Tibial artery (tissue), 4 donors: ENCODE data around the gene GHR.
"Not testable (repeated sequence)": the region's sequence is repeated elsewhere in the genome, so short reads cannot be mapped to it uniquely, and the experiment has no call there.

Experiments used
- DNase-seq, 2 donors: peaks; one replicate each; pipeline ENCODE4 v3.0.0-alpha.2; 2019
- H3K27ac ChIP-seq, 2 donors: fragments of 200-600 bp; sonication (generic) in 1 of 2; 1 replicate in 1 of 2; 2 replicates in 1 of 2; pipeline ENCODE4 v1.5.1; 2018 to 2019; ENCODE audit warnings: mild to moderate bottlenecking in 1 of 2
- H3K27me3 ChIP-seq, 2 donors: fragments of 200-600 bp; sonication (generic) in 1 of 2; one replicate each; pipeline versions ENCODE4 v1.5.1 to v1.6.0; 2016 to 2019
- H3K36me3 ChIP-seq, 3 donors: fragments of 200-600 bp; sonication (generic) in 2 of 3; one replicate each; pipeline ENCODE4 v1.5.1; 2016 to 2019; ENCODE audit warnings: mild to moderate bottlenecking in 2 of 3
- H3K4me1 ChIP-seq, 4 donors: fragments of 200-600 bp; sonication (generic) in 2 of 4; 1 replicate in 3 of 4; 2 replicates in 1 of 4; pipeline ENCODE4 v1.5.1; 2016 to 2019
- H3K4me3 ChIP-seq, 2 donors: fragments of 200-600 bp; sonication (generic) in 1 of 2; 1 replicate in 1 of 2; 2 replicates in 1 of 2; pipeline ENCODE4 v1.5.1; 2018 to 2019; ENCODE audit warnings: mild to moderate bottlenecking in 2 of 2
- H3K9me3 ChIP-seq, 3 donors: fragments of 200-600 bp; sonication (generic) in 1 of 3; one replicate each; pipeline ENCODE4 v1.5.1; 2016 to 2019
- CTCF ChIP-seq, 2 experiments: fragments of 200-600 bp in 1 of 2; fragments of 450-650 bp in 1 of 2; IDR thresholded peaks; one replicate each; pipeline ENCODE4 v1.5.1; 2017 to 2019; ENCODE audit warnings: antibody characterized with exemption in 2 of 2, mild to moderate bottlenecking in 1 of 2, moderate library complexity in 1 of 2
- intact Hi-C: fragments of 100-400 bp; cut with DNase I; formaldehyde crosslinking; loops from one replicate; pipeline ENCODE4 v1.15.0; 2023; ENCODE audit warnings: low total_unique reads

GHR gene

GRCh38 chr5:42721484-42721883, 298.2 kb downstream of the GHR start:
- Histone ChIP-seq H3K27me3 (no peaks in the 10 kb centered on the region), H3K9me3 (no peaks in the 10 kb centered on the region), H3K4me1 (no peaks in the 10 kb centered on the region), H3K27ac (no peak overlapping the region), H3K36me3 (peaks cover 9 to 11% (median 10%) of the 10 kb centered on the region in 3 donors), H3K4me3 (no peak overlapping the region)
- intact Hi-C loops: no loop called here
- no peak for TF ChIP-seq CTCF (IDR thresholded peaks at IDR 0.05)
- DNase-seq: no peak

- not testable (repeated sequence) for H3K27me3 ChIP-seq
These were observed 311.4 kb downstream of the GHR start for GRCh38 chr5:42734531-42735058.

GRCh38 chr5:42740920-42741319, 317.7 kb downstream of the GHR start:
- DNase-seq: no peak
- H3K4me1 ChIP-seq: no peaks in the 10 kb centered on the region
- no peaks in the 10 kb centered on the region for H3K27me3 ChIP-seq
- no peak overlapping the region for H3K4me3 ChIP-seq
- no peak for TF ChIP-seq CTCF (IDR thresholded peaks at IDR 0.05)
- H3K27ac ChIP-seq: no peak overlapping the region
- intact Hi-C loops: no loop called here
- H3K9me3 ChIP-seq: no peaks in the 10 kb centered on the region
- H3K36me3 ChIP-seq: no peaks in the 10 kb centered on the region

More at GRCh38 chr5:42734531-42735058, 311.4 kb downstream of the GHR start:
- H3K9me3 ChIP-seq, H3K4me3 ChIP-seq, H3K27ac ChIP-seq, H3K36me3 ChIP-seq, DNase-seq, intact Hi-C loops, H3K4me1 ChIP-seq: not testable (repeated sequence)

- intact Hi-C loops: no loop called here
- DNase-seq: no peak
- peaks cover 0 to 8% (median 0%) of the 10 kb centered on the region in 4 donors for H3K4me1 ChIP-seq
- H3K27me3 ChIP-seq: no peaks in the 10 kb centered on the region
- no peak overlapping the region for H3K4me3 ChIP-seq
- no peaks in the 10 kb centered on the region for H3K36me3 ChIP-seq
- H3K9me3 ChIP-seq: no peaks in the 10 kb centered on the region
- TF ChIP-seq CTCF (IDR thresholded peaks at IDR 0.05): no peak
- H3K27ac ChIP-seq: no peak overlapping the region
These were observed 322.2 kb downstream of the GHR start for GRCh38 chr5:42745426-42745825.

- peaks cover 0 to 8% (median 0%) of the 10 kb centered on the region in 4 donors for H3K4me1 ChIP-seq
- no peak for DNase-seq
- H3K9me3 ChIP-seq: no peaks in the 10 kb centered on the region
- H3K4me3 ChIP-seq: no peak overlapping the region
- TF ChIP-seq CTCF (IDR thresholded peaks at IDR 0.05): no peak
- intact Hi-C loops: no loop called here
- H3K36me3 ChIP-seq: no peaks in the 10 kb centered on the region
- H3K27me3 ChIP-seq: no peaks in the 10 kb centered on the region
- no peak overlapping the region for H3K27ac ChIP-seq
These were observed 322.6 kb downstream of the GHR start for GRCh38 chr5:42745856-42746255.

- Histone ChIP-seq H3K27me3 (no peaks in the 10 kb centered on the region), H3K27ac (no peak overlapping the region), H3K36me3 (no peaks in the 10 kb centered on the region), H3K4me1 (peaks cover 0 to 8% (median 0%) of the 10 kb centered on the region in 4 donors), H3K4me3 (no peak overlapping the region), H3K9me3 (no peaks in the 10 kb centered on the region)
- DNase-seq: no peak
- intact Hi-C loops: no loop called here
- no peak for TF ChIP-seq CTCF (IDR thresholded peaks at IDR 0.05)
These were observed 325.8 kb downstream of the GHR start for GRCh38 chr5:42749020-42749419.
